GM19452 (cell line): ENCODE data around the gene ATP2B1.
A peak's percentile ranks its signal among the peaks of the same experiment; 100 is the strongest.
"Not testable (repeated sequence)": the region's sequence is repeated elsewhere in the genome, so short reads cannot be mapped to it uniquely, and the experiment has no call there.

ENCODE experiments used
- ATAC-seq: cut with Tn5 transposase; IDR thresholded peaks from one replicate; pipeline ENCODE4 v1.9.1; 2021; ENCODE audit not compliant: unreplicated experiment

The ATP2B1 gene

DNA sequence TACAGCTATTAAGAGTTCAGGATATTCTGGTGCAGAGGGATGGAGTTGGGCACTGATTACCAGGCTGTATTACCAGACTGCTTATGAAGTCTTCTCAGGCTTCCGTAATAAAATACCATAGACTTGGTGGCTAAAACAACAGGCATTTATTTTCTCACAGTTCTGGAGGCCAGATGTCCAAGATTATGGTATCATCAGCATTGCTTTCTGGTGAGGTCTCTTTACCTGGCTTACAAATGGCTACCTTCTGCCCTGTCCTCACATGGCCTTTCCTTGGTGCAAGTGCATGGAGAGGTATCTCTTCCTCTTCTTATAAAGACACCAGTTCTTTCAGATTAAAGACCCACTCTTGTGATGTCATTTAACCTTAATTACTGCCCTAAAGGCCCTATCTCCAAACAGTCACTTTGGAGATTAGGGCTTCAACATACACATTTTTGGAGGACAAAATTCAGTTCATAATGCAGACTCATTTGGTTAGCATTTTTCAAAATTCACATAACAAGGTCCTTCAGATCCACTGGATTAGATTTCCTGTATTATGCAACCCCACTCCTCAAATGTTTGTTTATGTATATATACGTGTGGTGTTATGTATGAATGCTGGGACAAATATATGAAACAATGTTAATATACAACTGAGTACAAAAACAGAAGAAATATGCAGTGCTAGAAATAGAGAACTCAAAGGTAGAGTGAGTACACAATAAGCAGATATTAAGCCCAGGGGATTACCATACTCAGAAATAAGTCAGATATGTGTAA is 9.3 kb upstream of the ATP2B1 start:
- no peak for ATAC-seq

DNA sequence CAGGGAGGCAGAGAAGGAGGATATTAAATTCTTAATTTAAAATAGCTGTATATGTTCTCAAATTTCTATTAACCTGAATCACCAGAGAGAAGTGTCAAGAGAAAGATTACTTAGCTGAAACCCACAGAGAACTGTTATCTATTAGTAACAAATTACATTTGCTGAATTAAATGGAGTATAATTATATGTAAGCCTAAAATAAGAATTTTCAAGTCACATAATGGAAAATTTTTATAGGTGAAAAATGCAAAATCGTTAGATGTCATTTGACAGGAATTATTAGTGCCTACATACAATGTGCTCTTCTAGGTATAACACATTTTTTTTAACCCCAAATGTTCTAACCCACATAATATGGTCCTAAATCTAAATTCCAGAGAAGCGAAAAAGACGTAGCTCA is 4.1 kb upstream of the ATP2B1 start:
- ATAC-seq = no peak

DNA sequence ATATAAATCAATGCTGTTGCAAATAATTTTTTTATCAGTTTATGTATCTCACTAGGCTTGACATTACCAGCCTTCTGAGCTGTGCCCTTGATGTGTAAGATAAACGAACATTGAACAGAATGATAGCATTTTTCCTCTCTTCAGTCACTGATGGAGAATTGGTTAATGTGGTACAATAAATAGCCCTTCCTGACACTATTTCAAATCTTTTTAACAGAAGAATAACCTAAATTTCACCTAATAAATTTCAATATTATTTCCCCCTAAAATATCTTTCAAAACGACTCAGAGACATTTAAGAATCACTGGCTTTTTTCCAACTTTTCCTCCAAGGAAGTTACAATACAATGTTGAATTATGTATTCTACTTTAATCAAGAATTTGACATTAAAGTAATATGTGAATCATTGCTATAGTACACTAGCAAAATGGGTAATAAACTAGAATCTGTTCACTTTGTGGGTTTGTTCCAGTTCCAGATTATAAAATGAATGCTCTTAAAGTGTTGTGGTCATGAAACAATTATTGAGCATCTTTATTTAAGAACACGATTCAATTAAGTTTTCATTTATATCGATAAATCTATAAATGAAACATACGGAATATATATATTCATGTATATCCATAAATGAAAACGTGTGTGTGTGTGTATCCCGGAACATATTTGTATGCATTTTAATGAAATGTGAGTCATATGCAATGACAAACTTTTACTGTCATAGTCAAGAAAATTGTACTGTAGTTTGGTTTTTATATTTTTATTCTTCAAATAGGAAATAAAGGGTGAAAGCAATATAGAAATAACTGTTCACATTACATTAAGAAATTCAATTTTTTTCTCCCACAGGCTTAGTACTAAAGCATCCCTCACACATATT is 2.5 kb upstream of the ATP2B1 start:
- no peak for ATAC-seq

DNA sequence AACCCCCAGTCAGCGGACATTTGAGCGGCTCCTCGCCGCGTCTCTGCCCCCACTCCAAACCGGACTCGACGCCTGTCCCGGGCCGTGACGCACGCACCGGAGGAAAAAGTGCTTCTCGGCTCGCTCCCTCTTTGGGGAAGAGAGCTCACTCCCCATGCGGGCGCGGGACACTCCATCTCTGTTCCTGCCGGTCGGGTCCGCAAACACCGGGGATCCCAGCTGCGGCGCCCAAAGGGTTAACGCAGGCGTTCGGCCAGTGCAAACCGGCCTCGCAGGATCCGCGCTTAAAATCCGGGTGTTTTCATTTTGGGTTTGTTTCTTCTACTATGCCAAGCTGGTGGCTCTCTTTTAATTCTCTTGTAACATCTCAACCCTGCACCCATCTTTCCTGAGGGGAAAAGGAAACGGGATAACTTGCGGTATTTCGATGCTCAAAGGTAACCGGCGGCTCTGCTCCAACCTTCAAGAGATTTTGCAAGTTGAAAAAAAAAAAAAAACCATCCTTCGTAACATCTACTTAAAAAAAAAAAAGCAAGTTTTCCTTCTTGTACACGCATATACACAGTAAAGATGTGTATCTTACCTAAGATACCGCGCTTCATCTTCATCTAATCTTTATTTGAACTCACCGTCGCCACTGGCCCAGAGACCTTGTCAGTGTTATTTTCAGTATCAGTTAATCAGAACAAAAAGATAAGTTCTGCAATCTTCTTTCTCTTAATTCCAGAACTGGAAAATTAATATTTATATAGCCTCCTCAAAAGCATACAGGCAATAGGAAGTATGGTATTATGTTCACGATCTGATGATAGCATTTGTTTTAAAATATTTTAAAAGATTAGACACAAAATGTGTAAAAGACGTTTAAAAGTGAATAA is 1.6 kb upstream of the ATP2B1 start:
- ATAC-seq = peak; percentile 9

DNA sequence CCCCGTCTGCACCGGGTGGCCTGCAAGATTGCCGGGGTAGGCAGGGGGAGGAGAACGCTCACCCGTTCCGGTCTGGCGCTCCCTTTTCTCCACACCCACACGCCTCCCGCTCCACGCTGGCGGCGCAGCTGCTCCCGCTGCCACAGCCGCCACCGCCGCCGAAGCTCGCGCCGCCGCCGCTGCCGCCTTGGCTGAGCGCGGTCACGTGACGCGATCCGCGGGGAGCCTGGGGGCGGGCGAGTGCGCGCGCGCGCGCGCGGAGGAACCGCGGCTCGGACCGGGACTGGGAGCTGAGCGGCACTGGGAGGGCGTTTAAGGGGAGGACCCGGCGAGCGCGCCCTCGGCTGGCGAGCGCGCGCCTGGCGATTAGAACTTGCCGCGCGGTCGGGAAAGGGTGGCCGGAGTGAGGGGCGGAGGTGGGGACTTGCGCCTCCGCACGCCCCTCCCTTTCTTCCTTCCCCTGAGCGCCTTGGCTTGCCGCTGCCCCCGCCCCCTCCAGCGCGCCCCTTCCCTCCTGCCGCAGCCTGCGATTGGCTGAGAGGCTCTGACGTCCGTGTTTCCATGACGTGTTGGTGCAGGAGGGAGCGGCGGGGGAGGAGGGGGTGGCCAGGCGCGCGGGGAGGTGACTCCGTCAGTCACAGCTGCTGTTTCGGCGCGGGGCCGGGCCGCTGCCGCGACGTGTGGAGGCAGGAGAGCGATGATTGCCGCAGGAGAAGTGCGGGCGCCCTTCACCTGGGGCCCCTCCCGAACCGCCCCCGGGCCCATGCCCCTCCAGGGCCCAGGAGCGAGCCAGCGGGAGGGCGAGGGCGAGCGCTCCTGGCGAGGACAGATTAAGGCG is 738 bp upstream of the ATP2B1 start:
- peak; percentile 77 for ATAC-seq

DNA sequence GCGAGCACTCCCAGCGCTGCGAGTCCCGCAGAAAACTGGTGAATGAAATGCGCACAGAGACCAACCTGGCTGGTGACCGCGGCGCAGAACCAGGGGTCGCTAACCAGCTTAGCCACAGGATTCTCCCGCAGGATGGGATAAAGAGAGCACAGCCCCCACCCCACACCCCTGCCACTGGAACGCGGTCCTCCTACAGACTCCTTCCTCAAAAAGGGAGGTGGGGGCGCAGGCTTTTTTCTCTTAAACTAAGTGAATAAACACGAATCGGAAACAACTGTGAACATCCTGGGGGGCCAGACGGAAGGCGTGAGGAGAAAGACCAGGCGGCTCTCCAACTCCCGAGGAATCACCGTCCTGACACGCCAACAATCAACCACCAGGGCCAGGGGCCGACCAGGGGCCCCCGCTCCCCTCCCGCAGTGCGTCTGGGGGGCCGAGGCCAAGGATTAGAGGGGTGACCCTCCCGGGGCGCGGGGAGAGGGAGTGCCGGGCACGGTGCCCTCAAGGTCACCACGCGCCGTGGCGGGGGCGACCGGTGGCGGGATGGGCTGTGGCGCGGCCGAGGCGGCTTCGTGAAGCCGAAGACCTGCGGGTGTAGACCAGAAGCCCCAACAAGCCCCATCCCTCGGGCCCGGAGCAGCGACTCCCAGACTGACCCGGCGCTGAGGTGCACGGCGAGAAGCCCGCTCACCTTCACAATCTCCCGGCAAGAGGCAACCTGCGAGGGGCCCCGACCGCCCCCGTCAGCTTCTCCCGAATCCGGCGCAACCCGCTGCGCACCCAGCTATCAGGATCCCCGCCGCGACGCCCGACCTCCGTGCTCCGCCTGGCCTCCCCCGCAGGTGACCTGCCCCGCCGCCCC is 704 bp downstream of the ATP2B1 start:
- ATAC-seq = peak; percentile 1

DNA sequence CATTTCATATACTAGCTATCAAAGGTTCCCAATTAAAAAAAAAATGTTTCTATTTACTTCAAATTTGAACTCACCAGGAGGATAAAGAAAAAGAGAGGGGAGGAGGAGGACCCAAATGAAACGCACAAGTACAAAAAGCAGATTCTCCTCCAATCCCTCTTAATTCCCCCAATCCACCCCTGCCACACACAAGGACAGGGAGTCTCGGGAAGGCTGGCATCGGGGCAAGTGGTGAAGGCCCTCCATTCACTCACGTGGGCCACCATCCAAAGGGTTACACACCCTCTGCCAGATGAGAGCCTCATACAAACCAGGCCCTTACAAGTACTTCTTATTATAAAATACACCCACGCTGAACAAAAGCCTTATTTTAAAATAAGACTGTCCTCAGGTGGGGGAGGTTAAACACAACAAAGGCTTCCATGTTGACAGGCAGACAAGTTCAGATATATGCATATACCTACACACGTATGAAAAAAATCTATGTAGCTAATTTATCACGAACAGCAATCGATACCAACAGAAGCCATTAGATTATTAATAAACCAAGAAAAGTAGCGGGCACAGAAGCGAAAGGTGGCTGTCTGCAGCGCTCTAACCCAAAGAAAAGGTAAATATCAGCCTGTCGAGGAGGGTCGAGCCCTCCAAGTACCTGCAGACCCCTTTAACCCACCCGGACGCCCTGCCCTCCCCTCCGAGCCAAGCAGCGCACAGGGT is 1.5 kb downstream of the ATP2B1 start:
- ATAC-seq = no peak

DNA sequence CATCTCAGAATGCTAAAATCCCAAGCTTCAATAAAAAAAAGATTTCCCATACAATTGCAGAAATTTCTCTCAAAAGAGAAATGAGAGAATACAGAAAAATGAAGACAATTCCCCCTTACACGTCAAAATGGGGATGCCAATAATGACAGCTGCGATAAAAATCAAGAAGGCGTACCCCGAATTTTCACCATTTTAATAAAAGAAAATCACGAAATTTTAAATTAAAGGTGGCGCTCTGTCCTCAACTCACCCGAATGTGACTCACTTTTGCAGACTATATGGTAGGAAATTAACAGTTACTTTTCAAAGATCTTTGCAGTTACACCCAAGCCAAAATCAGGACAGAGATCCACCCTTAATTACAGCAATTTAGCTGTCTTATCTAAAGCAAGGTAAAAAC is 2.1 kb downstream of the ATP2B1 start:
- no peak for ATAC-seq

DNA sequence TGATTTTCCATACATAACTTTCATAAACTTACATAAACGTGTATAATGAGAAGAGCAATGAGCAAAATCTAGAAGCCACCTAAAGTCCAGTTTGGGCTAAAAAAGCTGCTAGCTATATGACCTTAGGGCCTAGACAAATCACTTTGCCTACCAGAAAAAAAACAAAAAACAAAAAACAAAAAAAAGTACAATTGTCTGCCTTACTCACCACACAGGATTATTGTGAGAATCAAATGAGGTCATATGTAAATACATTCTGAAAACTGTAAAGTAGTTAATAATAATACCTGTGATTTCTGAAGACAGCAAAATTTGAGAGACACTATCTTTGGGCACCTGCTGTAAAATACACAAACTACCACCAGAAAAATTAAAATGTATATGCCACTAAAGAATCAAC is 4.2 kb downstream of the ATP2B1 start:
- ATAC-seq = no peak

DNA sequence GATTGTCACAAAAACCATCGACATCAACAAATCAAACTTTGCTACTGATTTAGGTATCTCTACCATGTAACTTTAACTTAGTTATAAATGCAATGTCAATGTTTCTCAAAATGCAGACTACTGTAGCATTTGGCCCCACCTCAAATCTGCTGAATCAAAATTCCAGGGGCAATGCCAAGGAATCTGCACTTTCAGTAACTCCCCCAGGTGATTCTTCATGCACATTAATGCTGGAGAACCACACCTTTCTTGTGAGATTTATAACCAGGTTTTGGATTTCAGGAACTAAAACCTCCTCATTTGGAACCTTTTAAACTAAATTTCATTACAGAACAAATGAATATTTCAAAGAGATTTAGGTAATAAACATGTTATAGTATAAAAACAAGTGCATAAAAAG is 4.9 kb downstream of the ATP2B1 start:
- no peak for ATAC-seq

DNA sequence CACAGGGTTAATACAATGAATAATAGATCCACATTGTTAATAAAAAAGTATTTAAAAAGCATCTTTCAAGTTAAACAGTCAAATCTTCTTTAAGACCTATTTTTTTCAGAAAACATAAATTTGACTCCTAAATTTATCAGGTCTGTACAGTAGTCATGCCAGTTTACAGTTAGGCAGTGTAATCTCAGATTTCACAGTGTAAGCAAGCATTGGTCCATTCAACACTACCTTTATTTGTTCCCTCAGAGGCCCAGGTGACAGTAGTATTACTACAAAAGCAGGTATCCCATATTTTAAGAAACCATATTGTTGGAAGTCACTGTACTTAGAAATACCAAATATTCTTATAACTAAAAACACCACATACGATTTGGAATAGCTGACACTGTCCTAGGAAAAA is 6.1 kb downstream of the ATP2B1 start:
- ATAC-seq = no peak

DNA sequence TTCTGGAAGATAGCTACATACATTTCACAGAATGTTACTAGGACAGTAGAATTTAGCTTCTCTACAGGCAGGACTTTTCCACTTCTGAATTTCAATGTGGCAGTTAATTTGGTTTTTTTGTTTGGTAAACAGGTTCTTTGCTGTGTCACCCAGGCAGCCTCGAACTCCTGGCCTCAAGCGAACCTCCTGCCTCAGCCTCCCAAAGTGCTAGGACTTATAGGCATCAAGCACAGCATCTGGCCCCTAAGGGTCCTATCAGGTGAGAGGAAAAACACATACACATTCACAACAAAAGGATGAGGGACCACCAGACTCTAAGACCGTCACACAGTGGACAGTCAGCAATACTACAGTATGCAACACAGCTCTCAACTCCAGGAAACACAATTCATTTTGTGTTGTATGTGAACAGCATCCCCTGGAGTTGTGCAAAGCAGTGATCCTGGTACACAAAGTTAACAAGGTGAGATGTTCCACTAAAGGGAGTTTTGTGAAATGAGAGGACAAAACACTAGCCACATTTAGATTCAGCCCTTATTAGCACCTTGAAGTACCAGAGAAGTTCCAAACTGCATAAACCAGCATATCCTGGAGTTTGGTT is 6.9 kb downstream of the ATP2B1 start:
- ATAC-seq = no peak

DNA sequence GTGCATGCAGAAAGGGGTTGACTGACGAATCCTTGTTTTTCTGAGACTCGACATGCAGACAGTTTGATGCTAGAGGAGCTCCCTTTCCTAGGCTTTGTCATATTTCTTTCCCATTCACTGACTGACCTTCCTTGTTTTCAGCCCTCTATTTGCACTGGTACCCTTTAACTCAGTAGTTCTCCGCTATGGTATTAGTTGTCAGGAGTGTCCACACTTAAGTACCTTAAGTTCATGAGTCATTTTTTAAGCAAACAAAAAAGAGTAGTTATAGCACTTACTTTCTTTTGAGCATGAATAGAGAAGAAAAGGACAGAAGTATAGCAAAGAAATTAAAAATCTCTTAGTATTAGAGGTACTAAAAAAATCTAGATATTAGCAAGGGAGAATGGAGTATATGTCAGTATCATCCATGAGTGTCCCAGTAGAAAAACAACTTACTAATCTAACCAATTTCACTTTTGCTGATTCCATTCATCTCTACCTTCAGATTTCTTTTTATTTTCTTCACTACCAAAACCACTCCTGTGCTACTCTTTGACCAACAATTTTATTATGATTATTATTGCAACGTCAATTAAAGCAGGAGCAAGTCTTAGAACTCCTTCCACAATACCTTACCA is 8.3 kb downstream of the ATP2B1 start:
- ATAC-seq = no peak

DNA sequence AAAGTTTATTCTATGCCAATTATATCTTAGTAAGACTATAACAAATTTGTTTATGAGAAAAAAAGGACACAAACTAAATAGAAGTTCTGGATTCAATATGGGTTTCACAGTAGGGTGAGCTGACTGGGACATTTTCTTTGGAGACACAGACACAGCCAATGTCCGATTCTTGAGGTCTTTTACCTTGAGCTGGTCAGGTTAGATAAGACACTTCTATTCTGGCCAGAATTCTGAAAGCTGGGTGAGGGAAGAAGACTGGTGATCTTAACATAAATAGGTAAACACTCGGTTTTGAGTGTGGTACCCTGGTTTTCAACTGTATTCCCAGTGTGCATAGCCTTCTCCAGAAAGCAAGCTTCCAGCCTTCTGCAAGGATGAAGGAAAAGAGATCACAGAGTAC is 10.0 kb downstream of the ATP2B1 start:
- ATAC-seq = no peak

DNA sequence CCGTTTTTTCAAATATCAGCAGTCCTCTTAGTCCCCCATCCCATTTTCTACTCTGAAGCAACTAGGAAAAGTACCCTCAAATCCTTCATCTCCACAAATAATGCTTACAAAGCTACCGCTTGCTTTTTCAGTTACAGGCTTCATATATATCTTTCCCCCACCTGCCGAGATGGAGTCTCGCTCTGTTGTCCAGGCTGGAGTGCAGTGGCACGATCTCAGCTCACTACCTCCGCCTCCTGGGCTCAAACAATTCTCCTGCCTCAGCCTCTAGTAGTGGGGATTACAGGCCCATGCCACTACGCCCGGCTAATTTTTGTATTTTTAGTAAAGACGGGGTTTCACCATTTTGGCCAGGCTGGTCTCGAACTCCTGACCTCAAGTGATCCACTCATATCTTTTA is 10.9 kb downstream of the ATP2B1 start:
- not testable (repeated sequence) for ATAC-seq

DNA sequence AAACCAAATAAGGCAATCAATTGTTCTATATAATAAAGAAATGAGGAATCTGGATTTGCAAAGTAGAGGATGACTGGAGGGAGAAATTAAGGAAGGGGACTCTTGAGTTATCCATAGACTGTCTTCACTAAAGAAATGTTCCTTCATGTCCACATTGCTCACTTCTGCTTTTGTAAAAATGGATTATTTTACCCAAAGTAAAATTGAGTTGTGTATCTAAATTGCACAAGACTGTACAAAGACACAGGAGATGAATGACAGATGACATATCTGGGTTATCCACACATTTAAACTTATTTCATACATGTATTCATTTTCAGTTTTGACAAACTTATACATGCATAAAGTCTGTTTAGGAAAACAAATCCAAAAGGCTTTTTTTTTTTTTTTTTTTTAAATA is 11.3 kb downstream of the ATP2B1 start:
- no peak for ATAC-seq

DNA sequence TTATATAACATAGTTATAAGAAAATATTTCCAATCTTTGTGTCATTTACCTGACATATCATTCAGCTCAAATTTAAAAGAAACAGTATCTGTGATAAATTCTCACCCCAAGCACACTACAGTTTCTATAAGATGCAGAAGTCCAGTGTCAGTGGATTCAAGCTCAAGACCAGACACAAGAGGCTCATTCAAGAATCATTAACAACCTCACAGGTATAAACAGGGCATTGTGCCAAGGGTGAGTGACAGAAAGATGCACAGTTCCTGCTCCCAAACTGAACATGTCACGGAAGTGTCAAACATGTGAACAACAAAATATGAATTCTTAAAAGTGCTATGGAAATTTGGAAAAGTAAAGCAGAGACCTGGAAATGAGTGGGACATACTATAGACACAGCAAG is 12.8 kb downstream of the ATP2B1 start:
- ATAC-seq = peak; percentile 62

DNA sequence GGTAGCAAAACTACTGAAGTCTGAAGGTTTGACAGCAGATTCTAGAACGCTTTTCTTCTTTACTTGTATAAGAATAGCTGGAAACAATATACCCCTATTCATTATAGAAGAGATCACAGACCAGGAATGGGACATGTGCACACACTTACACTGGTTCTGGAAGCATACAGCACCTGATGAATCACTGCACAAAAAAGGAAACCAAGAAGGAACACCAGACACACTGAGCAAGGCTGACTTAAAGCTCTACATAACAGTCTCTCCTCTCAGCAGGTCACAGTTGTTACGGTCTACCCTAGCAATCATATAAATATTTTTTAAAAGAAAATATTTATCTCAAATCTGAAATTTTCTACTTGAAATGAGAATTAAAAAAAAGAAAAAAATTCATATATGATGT is 13.5 kb downstream of the ATP2B1 start:
- no peak for ATAC-seq
